ENCODE measurements around the gene CACNB4. TPM values are rescaled to one million over a fixed set of nuclear protein-coding genes. Genes with fewer than 3 reads are reported as not detected.
A peak's percentile ranks its signal among the peaks of the same experiment; 100 is the strongest.

CACNB4 gene
- total and polyA plus RNA-seq, 8 donors: under 0.01 to 6.4 (median 1.0) TPM

- WGBS, 5 donors: 92 to 97% (median 93%) methylated on average over 4 of the region's 4 CpGs
- TF ChIP-seq POLR2AphosphoS5 (IDR thresholded peaks at IDR 0.05): no peak
- TF ChIP-seq, protein P1, sequence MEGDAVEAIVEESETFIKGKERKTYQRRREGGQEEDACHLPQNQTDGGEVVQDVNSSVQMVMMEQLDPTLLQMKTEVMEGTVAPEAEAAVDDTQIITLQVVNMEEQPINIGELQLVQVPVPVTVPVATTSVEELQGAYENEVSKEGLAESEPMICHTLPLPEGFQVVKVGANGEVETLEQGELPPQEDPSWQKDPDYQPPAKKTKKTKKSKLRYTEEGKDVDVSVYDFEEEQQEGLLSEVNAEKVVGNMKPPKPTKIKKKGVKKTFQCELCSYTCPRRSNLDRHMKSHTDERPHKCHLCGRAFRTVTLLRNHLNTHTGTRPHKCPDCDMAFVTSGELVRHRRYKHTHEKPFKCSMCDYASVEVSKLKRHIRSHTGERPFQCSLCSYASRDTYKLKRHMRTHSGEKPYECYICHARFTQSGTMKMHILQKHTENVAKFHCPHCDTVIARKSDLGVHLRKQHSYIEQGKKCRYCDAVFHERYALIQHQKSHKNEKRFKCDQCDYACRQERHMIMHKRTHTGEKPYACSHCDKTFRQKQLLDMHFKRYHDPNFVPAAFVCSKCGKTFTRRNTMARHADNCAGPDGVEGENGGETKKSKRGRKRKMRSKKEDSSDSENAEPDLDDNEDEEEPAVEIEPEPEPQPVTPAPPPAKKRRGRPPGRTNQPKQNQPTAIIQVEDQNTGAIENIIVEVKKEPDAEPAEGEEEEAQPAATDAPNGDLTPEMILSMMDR (IDR thresholded peaks at IDR 0.05): no peak
- no peak for TF ChIP-seq POLR2A (IDR thresholded peaks at IDR 0.05)
- no peak for TF ChIP-seq EP300 (IDR thresholded peaks at IDR 0.05)
- Histone ChIP-seq H3K4me3 (no peak overlapping the region), H3K36me3 (peaks cover 4 to 75% (median 65%) of the 10 kb centered on the region in 4 donors), H3K27me3 (no peaks in the 10 kb centered on the region), H3K27ac (no peak overlapping the region), H3K4me1 (peaks cover 0 to 2% (median 0%) of the 10 kb centered on the region in 4 donors), H3K9me3 (no peaks in the 10 kb centered on the region)
- no peak for DNase-seq
- intact Hi-C loops (cut with DNase I; ENCODE audit: low total_unique reads): no loop called here
These were observed 27.8 kb upstream of the CACNB4 start for GRCh38 chr2:152126664-152127063.

DNA sequence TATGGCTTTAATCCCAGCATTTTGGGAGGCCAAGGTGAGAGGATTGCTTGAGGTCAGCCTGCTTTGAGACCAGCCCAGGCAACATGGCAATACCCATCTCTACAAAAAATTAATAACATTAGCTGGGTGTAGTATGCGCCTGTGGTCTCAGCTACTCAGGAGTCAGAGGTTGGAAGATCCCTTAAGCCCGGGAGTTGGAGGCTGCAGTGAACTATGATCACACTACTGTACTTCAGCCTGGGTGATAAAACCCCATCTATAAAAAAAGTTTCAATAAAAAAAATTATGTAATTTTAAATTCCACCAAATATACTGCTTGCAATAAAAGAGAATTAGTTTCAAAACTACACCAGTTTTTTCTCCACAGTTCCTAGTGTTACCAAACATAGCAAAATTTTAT lies 23.3 kb upstream of the CACNB4 start:
- H3K27me3 ChIP-seq: no peaks in the 10 kb centered on the region
- peaks cover 13 to 70% (median 68%) of the 10 kb centered on the region in 4 donors for H3K36me3 ChIP-seq
- intact Hi-C loops (cut with DNase I; ENCODE audit: low total_unique reads): no loop called here
- TF ChIP-seq EP300 (IDR thresholded peaks at IDR 0.05) (no peak), POLR2AphosphoS5 (IDR thresholded peaks at IDR 0.05) (no peak), POLR2A (IDR thresholded peaks at IDR 0.05) (no peak)
- TF ChIP-seq, protein P1 (IDR thresholded peaks at IDR 0.05): no peak
- 88 to 99% (median 94%) methylated on average over 2 of the region's 2 CpGs for WGBS, 5 donors
- H3K27ac ChIP-seq: no peak overlapping the region
- DNase-seq: no peak
- H3K4me3 ChIP-seq: no peak overlapping the region
- H3K9me3 ChIP-seq: no peaks in the 10 kb centered on the region
- H3K4me1 ChIP-seq: no peaks in the 10 kb centered on the region

GRCh38 chr2:152120430-152120829 lies 21.6 kb upstream of the CACNB4 start:
- H3K36me3 ChIP-seq: peaks cover 13 to 65% (median 64%) of the 10 kb centered on the region in 4 donors
- no peak overlapping the region for H3K4me3 ChIP-seq
- 80 to 100% (median 97%) methylated on average over 1 of the region's 1 CpG for WGBS, 5 donors
- no peak overlapping the region for H3K27ac ChIP-seq
- no peaks in the 10 kb centered on the region for H3K4me1 ChIP-seq
- H3K27me3 ChIP-seq: no peaks in the 10 kb centered on the region
- intact Hi-C loops (cut with DNase I; ENCODE audit: low total_unique reads): no loop called here
- no peaks in the 10 kb centered on the region for H3K9me3 ChIP-seq
- TF ChIP-seq EP300 (IDR thresholded peaks at IDR 0.05) (no peak), POLR2AphosphoS5 (IDR thresholded peaks at IDR 0.05) (no peak), POLR2A (IDR thresholded peaks at IDR 0.05) (no peak)
- TF ChIP-seq, protein P1 (IDR thresholded peaks at IDR 0.05): no peak
- no peak for DNase-seq

- Histone ChIP-seq H3K27ac (no peak overlapping the region), H3K9me3 (no peaks in the 10 kb centered on the region), H3K36me3 (peaks cover 9 to 22% (median 19%) of the 10 kb centered on the region in 4 donors), H3K4me3 (no peak overlapping the region), H3K27me3 (no peaks in the 10 kb centered on the region), H3K4me1 (no peaks in the 10 kb centered on the region)
- WGBS, 5 donors: 90 to 98% (median 92%) methylated on average over 3 of the region's 3 CpGs
- intact Hi-C loops (cut with DNase I; ENCODE audit: low total_unique reads): no loop called here
- peak in 1 of 2 donors; percentile 10 for DNase-seq
- TF ChIP-seq EP300 (IDR thresholded peaks at IDR 0.05): no peak
- TF ChIP-seq, protein P1 (IDR thresholded peaks at IDR 0.05): no peak
- no peak for TF ChIP-seq POLR2AphosphoS5 (IDR thresholded peaks at IDR 0.05)
- no peak for TF ChIP-seq POLR2A (IDR thresholded peaks at IDR 0.05)
These were observed 17.1 kb upstream of the CACNB4 start for GRCh38 chr2:152115952-152116351.
